NCI-H128 (cell line): Measurements from ENCODE around the gene RHOG.
"Not testable (repeated sequence)": the region's sequence is repeated elsewhere in the genome, so short reads cannot be mapped to it uniquely, and the experiment has no call there.

Experiments used
- DNase-seq: peaks from one replicate; lab custom pipeline; 2025; ENCODE audit not compliant: unreplicated experiment; lab: John Stamatoyannopoulos, UW

RHOG gene

GRCh38 chr11:3834664-3835461 lies 5.9 kb downstream of the RHOG start:
- DNase-seq: no peak

GRCh38 chr11:3834349-3834663 lies 6.5 kb downstream of the RHOG start:
- no peak for DNase-seq

- no peak for DNase-seq
These were observed 7.3 kb downstream of the RHOG start for GRCh38 chr11:3833449-3833848.

- no peak for DNase-seq
These were observed 7.9 kb downstream of the RHOG start for GRCh38 chr11:3832816-3833215.

GRCh38 chr11:3831378-3832239 lies 9.2 kb downstream of the RHOG start:
- DNase-seq: no peak

GRCh38 chr11:3830730-3831129 lies 10.0 kb downstream of the RHOG start:
- no peak for DNase-seq

GRCh38 chr11:3830088-3830487 lies 10.7 kb downstream of the RHOG start:
- DNase-seq: no peak

- DNase-seq: no peak
These were observed 13.1 kb downstream of the RHOG start for GRCh38 chr11:3827434-3828186.

- DNase-seq: no peak
These were observed 14.0 kb downstream of the RHOG start for GRCh38 chr11:3826721-3827120.

GRCh38 chr11:3825473-3826154 lies 15.1 kb downstream of the RHOG start:
- DNase-seq: no peak

GRCh38 chr11:3824714-3825472 lies 15.9 kb downstream of the RHOG start:
- no peak for DNase-seq

GRCh38 chr11:3823762-3824506 lies 16.8 kb downstream of the RHOG start:
- DNase-seq: no peak

- DNase-seq: no peak
These were observed 17.5 kb downstream of the RHOG start for GRCh38 chr11:3823303-3823702.

GRCh38 chr11:3822312-3822711 lies 18.4 kb downstream of the RHOG start:
- no peak for DNase-seq

GRCh38 chr11:3820971-3821370 lies 19.8 kb downstream of the RHOG start:
- DNase-seq: no peak

GRCh38 chr11:3817181-3817800 lies 23.5 kb downstream of the RHOG start:
- DNase-seq: no peak

- no peak for DNase-seq
These were observed 24.1 kb downstream of the RHOG start for GRCh38 chr11:3816673-3817072.

GRCh38 chr11:3815845-3816244 lies 24.9 kb downstream of the RHOG start:
- no peak for DNase-seq

GRCh38 chr11:3814832-3815231 lies 25.9 kb downstream of the RHOG start:
- DNase-seq: not testable (repeated sequence)
